ENCODE results near the gene MSL3B.
A peak's percentile ranks its signal among the peaks of the same experiment; 100 is the strongest.

MSL3B gene

GRCh38 chr2:233817995-233818638 is 50.1 kb downstream of the MSL3B start:
- 28% methylated on average over 6 of the region's 11 CpGs for WGBS (ENCODE audit: insufficient coverage, low coverage, low lambda C conversion rate, missing lambda C conversion rate)
- Histone ChIP-seq H3K4me1 (peaks cover 0 to 28% (median 7%) of the 10 kb centered on the region in 4 donors), H3K36me3 (no peaks in the 10 kb centered on the region), H3K4me3 (no peak overlapping the region), H3K27ac (peak overlapping the region in 1 of 3 donors; percentile 47), H3K27me3 (no peaks in the 10 kb centered on the region), H3K9me3 (no peaks in the 10 kb centered on the region)
- no peak for TF ChIP-seq CTCF (IDR thresholded peaks at IDR 0.05)
- no peak for TF ChIP-seq POLR2A (IDR thresholded peaks at IDR 0.05)
- DNase-seq (peak in 2 of 3 donors; percentile 90 to 91), ATAC-seq (peak; percentile 36 to 74 (median 71))
- intact Hi-C loops (cut with DNase I), result no loop called here

GRCh38 chr2:233817361-233817911 is 50.8 kb downstream of the MSL3B start:
- intact Hi-C loops (cut with DNase I), result no loop called here
- Histone ChIP-seq H3K36me3 (no peaks in the 10 kb centered on the region), H3K4me3 (no peak overlapping the region), H3K9me3 (no peaks in the 10 kb centered on the region), H3K27ac (peak overlapping the region in 1 of 3 donors; percentile 47), H3K4me1 (peaks cover 0 to 21% (median 5%) of the 10 kb centered on the region in 4 donors), H3K27me3 (no peaks in the 10 kb centered on the region)
- peak in 1 of 4 donors; percentile 17 for ATAC-seq
- no peak for TF ChIP-seq CTCF (IDR thresholded peaks at IDR 0.05)
- TF ChIP-seq POLR2A (IDR thresholded peaks at IDR 0.05), result no peak
- 88% methylated on average over 2 of the region's 3 CpGs for WGBS (ENCODE audit: insufficient coverage, low coverage, low lambda C conversion rate, missing lambda C conversion rate)
- DNase-seq, result peak in 2 of 3 donors; percentile 28 to 39

GRCh38 chr2:233816771-233817170 is 51.4 kb downstream of the MSL3B start:
- Histone ChIP-seq H3K27ac (no peak overlapping the region), H3K4me1 (peaks cover 0 to 15% (median 1%) of the 10 kb centered on the region in 4 donors), H3K36me3 (no peaks in the 10 kb centered on the region), H3K9me3 (no peaks in the 10 kb centered on the region), H3K4me3 (no peak overlapping the region), H3K27me3 (no peaks in the 10 kb centered on the region)
- TF ChIP-seq POLR2A (IDR thresholded peaks at IDR 0.05) (no peak), CTCF (IDR thresholded peaks at IDR 0.05) (no peak)
- DNase-seq (peak in 2 of 3 donors; percentile 17 to 33), ATAC-seq (no peak)
- intact Hi-C loops (cut with DNase I), result no loop called here
- WGBS (ENCODE audit: insufficient coverage, low coverage, low lambda C conversion rate, missing lambda C conversion rate), result 100% methylated on average over 4 of the region's 4 CpGs

GRCh38 chr2:233816334-233816733 is 51.9 kb downstream of the MSL3B start:
- DNase-seq (peak in 2 of 3 donors; percentile 11 to 27), ATAC-seq (no peak)
- WGBS (ENCODE audit: insufficient coverage, low coverage, low lambda C conversion rate, missing lambda C conversion rate), result 56% methylated on average over 2 of the region's 2 CpGs
- H3K4me1 ChIP-seq, result peaks cover 0 to 13% (median 0%) of the 10 kb centered on the region in 4 donors
- no peak for TF ChIP-seq CTCF (IDR thresholded peaks at IDR 0.05)
- H3K9me3 ChIP-seq, result no peaks in the 10 kb centered on the region
- intact Hi-C loops (cut with DNase I), result no loop called here
- no peaks in the 10 kb centered on the region for H3K36me3 ChIP-seq
- H3K27me3 ChIP-seq, result no peaks in the 10 kb centered on the region
- H3K4me3 ChIP-seq, result no peak overlapping the region
- H3K27ac ChIP-seq, result no peak overlapping the region

Measured in right lobe of liver (tissue), 6 donors.